DND-41 (cell line): ENCODE measurements around the gene LDLR.

Experiments
- EZH2 ChIP-seq: IDR thresholded peaks from 3 replicates; pipeline ENCODE4 v1.6.1; 2012; ENCODE audit warnings: borderline replicate concordance, low read depth, mild to moderate bottlenecking, moderate library complexity, low read length, inconsistent platforms; ENCODE audit not compliant: severe bottlenecking
- TF ChIP-seq, protein P1 (sequence below): IDR thresholded peaks from 2 replicates; pipeline ENCODE4 v1.5.1; 2012; ENCODE audit warnings: borderline replicate concordance, low read length, moderate library complexity, mild to moderate bottlenecking; ENCODE audit not compliant: poor library complexity, severe bottlenecking; ENCODE audit errors: extremely low read depth

DNA sequence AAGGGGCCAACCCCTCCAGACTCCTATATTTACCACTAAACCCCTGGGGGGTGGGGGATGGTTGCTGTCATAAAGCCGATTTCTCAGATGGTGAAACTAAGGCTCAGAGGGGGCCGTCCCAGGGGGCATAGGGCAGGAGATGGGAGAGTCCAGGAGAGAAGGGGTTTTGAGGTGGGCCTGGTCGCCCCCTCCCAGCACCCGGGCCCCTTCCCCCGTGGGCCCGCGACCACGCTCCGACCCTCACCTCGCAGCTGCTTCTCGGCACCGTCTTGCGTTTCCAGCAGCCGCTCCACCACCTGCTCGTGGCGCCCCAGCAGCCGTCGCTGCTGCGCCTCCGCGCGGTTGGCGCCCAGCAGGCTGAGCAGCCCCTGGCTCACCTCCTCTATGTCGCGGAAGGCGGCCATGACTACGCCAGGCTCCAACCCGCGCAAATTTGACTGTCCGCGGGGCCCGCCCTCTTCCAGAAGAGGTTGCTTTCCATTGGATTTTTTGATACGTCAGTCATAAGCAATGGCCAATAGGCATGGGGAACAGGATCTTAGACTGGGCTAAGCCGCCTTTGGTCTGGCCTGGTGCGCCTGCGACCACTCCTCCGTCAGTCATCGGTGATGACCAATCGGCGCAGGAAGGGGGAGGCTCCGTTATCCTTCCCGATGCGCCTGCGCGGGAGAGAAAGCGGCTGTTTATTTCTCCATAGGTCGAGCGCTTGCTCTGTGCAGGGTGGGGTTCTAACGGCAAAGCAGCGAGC lies 66.3 kb downstream of the LDLR start, which contains the start of gene SPC24:
- TF ChIP-seq, protein P1, sequence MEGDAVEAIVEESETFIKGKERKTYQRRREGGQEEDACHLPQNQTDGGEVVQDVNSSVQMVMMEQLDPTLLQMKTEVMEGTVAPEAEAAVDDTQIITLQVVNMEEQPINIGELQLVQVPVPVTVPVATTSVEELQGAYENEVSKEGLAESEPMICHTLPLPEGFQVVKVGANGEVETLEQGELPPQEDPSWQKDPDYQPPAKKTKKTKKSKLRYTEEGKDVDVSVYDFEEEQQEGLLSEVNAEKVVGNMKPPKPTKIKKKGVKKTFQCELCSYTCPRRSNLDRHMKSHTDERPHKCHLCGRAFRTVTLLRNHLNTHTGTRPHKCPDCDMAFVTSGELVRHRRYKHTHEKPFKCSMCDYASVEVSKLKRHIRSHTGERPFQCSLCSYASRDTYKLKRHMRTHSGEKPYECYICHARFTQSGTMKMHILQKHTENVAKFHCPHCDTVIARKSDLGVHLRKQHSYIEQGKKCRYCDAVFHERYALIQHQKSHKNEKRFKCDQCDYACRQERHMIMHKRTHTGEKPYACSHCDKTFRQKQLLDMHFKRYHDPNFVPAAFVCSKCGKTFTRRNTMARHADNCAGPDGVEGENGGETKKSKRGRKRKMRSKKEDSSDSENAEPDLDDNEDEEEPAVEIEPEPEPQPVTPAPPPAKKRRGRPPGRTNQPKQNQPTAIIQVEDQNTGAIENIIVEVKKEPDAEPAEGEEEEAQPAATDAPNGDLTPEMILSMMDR, result peak; percentile 41
- TF ChIP-seq EZH2, result no peak
